HepG2 (cell line): Measurements from ENCODE around the gene ZDHHC8. TPM values are rescaled to one million over a fixed set of nuclear protein-coding genes. Genes with fewer than 3 reads are reported as not detected.

ENCODE experiments used
- ATAC-seq: fragments of 200-7000 bp; cut with Tn5 transposase; 3 replicates; pipeline ENCODE4 v1.9.1; 2020; ENCODE audit warnings: mild to moderate bottlenecking, moderate library complexity
- BruUV-seq: library from RNA; stranded (reverse); fragments of 400-500 nt; replicated peaks from 2 replicates; lab custom pipeline; 2021; lab: Mats Ljungman, UMichigan
- CTCF ChIA-PET: fragments of 300-600 bp; formaldehyde crosslinking; extraction: SDS; loops from one replicate; lab custom pipeline; 2021; ENCODE audit warnings: low total read pairs, inconsistent platforms, low intra/inter-chr PET ratio; lab: Yijun Ruan, JAX
- POLR2A ChIA-PET: fragments of 350-600 bp; sonication (Branson Sonifier 250); formaldehyde crosslinking; loops from one replicate; lab custom pipeline; 2020; ENCODE audit warnings: antibody characterized with exemption, inconsistent platforms; lab: Yijun Ruan, JAX
- DNase-seq: peaks from one replicate; pipeline ENCODE4 v3.0.0-alpha.2; 2015; ENCODE audit warnings: low spot score
- FAIRE-seq: peaks from 3 replicates; lab custom pipeline; 2011; peaks lifted over from hg19 to GRCh38; lab: Jason Lieb, UNC
- H2AFZ ChIP-seq: one replicate; pipeline ENCODE4 v1.6.1; 2011; ENCODE audit warnings: low read length, inconsistent platforms
- H3K27ac ChIP-seq: fragments of 300-600 bp; 3 replicates; pipeline ENCODE4 v1.8.0; 2011; ENCODE audit warnings: mixed run types, mild to moderate bottlenecking, mixed read lengths, low read length, inconsistent platforms; ENCODE audit not compliant: insufficient read depth; ENCODE audit errors: extremely low read length
- H3K27me3 ChIP-seq, 2 experiments: fragments of 200-600 bp in 1 of 2; 2 replicates in 1 of 2; 3 replicates in 1 of 2; pipeline versions ENCODE4 v1.6.0 to v1.8.0; 2011; ENCODE audit warnings: low read length in 2 of 2, mild to moderate bottlenecking in 2 of 2, moderate library complexity in 2 of 2, inconsistent platforms in 1 of 2; ENCODE audit not compliant: insufficient read depth in 2 of 2, control insufficient read depth in 1 of 2
- H3K36me3 ChIP-seq, 2 experiments: fragments of 200-600 bp in 1 of 2; replicated peaks in 1 of 2; 2 replicates in 1 of 2; 3 replicates in 1 of 2; pipeline versions ENCODE4 v1.5.1 to v1.8.0; 2011; ENCODE audit warnings: low read length in 2 of 2, inconsistent platforms in 1 of 2; ENCODE audit not compliant: insufficient read depth in 2 of 2, control insufficient read depth in 1 of 2
- H3K4me1 ChIP-seq: 2 replicates; pipeline ENCODE4 v1.5.1; 2012; ENCODE audit warnings: low read length, inconsistent platforms; ENCODE audit not compliant: insufficient read depth
- H3K4me2 ChIP-seq: 2 replicates; pipeline ENCODE4 v1.6.0; 2011; ENCODE audit warnings: low read depth, low read length, inconsistent platforms
- H3K4me3 ChIP-seq, 3 experiments: fragments of 200-600 bp in 1 of 3; sonication (generic), shearing (Covaris generic) in 1 of 3; replicated peaks in 1 of 3; 2 replicates each; pipeline ENCODE4 v1.5.1; 2011 to 2016; ENCODE audit warnings: low read length in 3 of 3, inconsistent platforms in 2 of 3, low read depth in 2 of 3, mild to moderate bottlenecking in 2 of 3, control low read depth in 1 of 3, mixed read lengths in 1 of 3; ENCODE audit not compliant: insufficient read depth in 1 of 3
- H3K79me2 ChIP-seq: one replicate; pipeline ENCODE4 v1.6.1; 2011; ENCODE audit warnings: low read length, inconsistent platforms; ENCODE audit not compliant: insufficient read depth
- H3K9ac ChIP-seq: 2 replicates; pipeline ENCODE4 v1.6.0; 2011; ENCODE audit warnings: mild to moderate bottlenecking, low read depth, low read length, inconsistent platforms; ENCODE audit not compliant: insufficient read depth
- H3K9me3 ChIP-seq: 2 replicates; pipeline ENCODE4 v1.5.1; 2012; ENCODE audit warnings: mild to moderate bottlenecking, low read length
- H4K20me1 ChIP-seq: 2 replicates; pipeline ENCODE4 v1.6.0; 2011; ENCODE audit warnings: inconsistent platforms, mild to moderate bottlenecking, low read length, moderate library complexity; ENCODE audit not compliant: insufficient read depth
- AGO2 ChIP-seq: fragments of 200-400 bp; formaldehyde crosslinking; optimal IDR thresholded peaks from 2 replicates; pipeline ENCODE3; 2017; ENCODE audit warnings: mild to moderate bottlenecking, low read depth, low read length, moderate library complexity
- FLYWCH1 ChIP-seq: sonication (generic); formaldehyde crosslinking; IDR thresholded peaks from 2 replicates; pipeline ENCODE4 v1.8.1; 2023; ENCODE audit warnings: mild to moderate bottlenecking, missing genetic modification reagents
- FOSL2 ChIP-seq: sonication (generic); formaldehyde crosslinking; IDR thresholded peaks from 2 replicates; pipeline ENCODE4 v1.4.0; 2020; ENCODE audit warnings: missing genetic modification reagents
- GABPB1 ChIP-seq: IDR thresholded peaks from 2 replicates; pipeline ENCODE4 v1.6.1; 2016; ENCODE audit warnings: mild to moderate bottlenecking, missing genetic modification reagents, moderate library complexity, missing compliant biosample characterization
- HIC2 ChIP-seq: sonication (generic); formaldehyde crosslinking; IDR thresholded peaks from 2 replicates; pipeline ENCODE4 v1.9.0; 2022; ENCODE audit warnings: low read depth, missing genetic modification reagents
- IKZF4 ChIP-seq: sonication (generic); formaldehyde crosslinking; IDR thresholded peaks from 2 replicates; pipeline ENCODE4 v1.5.1; 2020; ENCODE audit warnings: borderline replicate concordance, mild to moderate bottlenecking, low read depth, missing genetic modification reagents; ENCODE audit errors: not compliant biosample characterization
- PAXIP1 ChIP-seq: sonication (generic); formaldehyde crosslinking; conservative IDR thresholded peaks from 2 replicates; pipeline ENCODE4 v1.4.0; 2020; ENCODE audit warnings: mild to moderate bottlenecking, missing genetic modification reagents, moderate library complexity
- PHF20 ChIP-seq: sonication (generic); formaldehyde crosslinking; IDR thresholded peaks from 2 replicates; pipeline ENCODE4 v1.5.0; 2020; ENCODE audit warnings: mild to moderate bottlenecking, missing genetic modification reagents
- POLR2A ChIP-seq, 2 experiments: IDR thresholded peaks; 2 replicates each; pipeline ENCODE4 v1.6.1; 2011; ENCODE audit warnings: low read depth in 2 of 2, low read length in 2 of 2, mild to moderate bottlenecking in 1 of 2, moderate library complexity in 1 of 2; ENCODE audit not compliant: insufficient read depth in 1 of 2
- RBFOX2 ChIP-seq: fragments of 200-400 bp; formaldehyde crosslinking; IDR thresholded peaks from 2 replicates; pipeline ENCODE4 v1.6.1; 2017; ENCODE audit warnings: low read depth, mild to moderate bottlenecking, low read length
- SMARCE1 ChIP-seq: fragments of 450-650 bp; IDR thresholded peaks from 2 replicates; pipeline ENCODE4 v1.6.1; 2017; ENCODE audit warnings: borderline replicate concordance
- SOX13 ChIP-seq, 3 experiments: fragments of 450-650 bp in 1 of 3; sonication (generic) in 1 of 3; formaldehyde crosslinking in 1 of 3; IDR thresholded peaks in 2 of 3; conservative IDR thresholded peaks in 1 of 3; 2 replicates each; pipeline versions ENCODE4 v1.5.0 to v1.6.1; 2016 to 2020; ENCODE audit warnings: antibody characterized with exemption in 1 of 3, mild to moderate bottlenecking in 1 of 3, missing compliant biosample characterization in 1 of 3, missing genetic modification reagents in 1 of 3, moderate library complexity in 1 of 3
- U2AF1 ChIP-seq: fragments of 200-400 bp; formaldehyde crosslinking; optimal IDR thresholded peaks from 2 replicates; pipeline ENCODE3; 2017; ENCODE audit warnings: mild to moderate bottlenecking, low read depth, low read length
- ZNF44 ChIP-seq: sonication (generic); formaldehyde crosslinking; IDR thresholded peaks from 2 replicates; pipeline ENCODE4 v1.5.1; 2020; ENCODE audit warnings: mild to moderate bottlenecking, missing genetic modification reagents
- ZNF704 ChIP-seq: sonication (generic); formaldehyde crosslinking; IDR thresholded peaks from 2 replicates; pipeline ENCODE4 v1.8.1; 2023; ENCODE audit warnings: mild to moderate bottlenecking, inconsistent platforms, moderate library complexity, missing genetic modification reagents, borderline replicate concordance
- ZSCAN5A ChIP-seq: sonication (generic); formaldehyde crosslinking; IDR thresholded peaks from 2 replicates; pipeline ENCODE4 v1.8.0; 2022; ENCODE audit warnings: mild to moderate bottlenecking, missing genetic modification reagents, borderline replicate concordance
- WGBS: methylation state at CpG from one replicate; pipeline ENCODE4 v1.1.6; 2017; ENCODE audit warnings: low lambda C conversion rate; 5-methylcytosine and 5-hydroxymethylcytosine counted together
- in situ Hi-C: cut with HindIII; loops from 2 replicates; pipeline ENCODE4 v1.10.0; 2017; ENCODE audit warnings: low pct_unique_long_range_greater_than_20kb; ENCODE audit not compliant: extremely low pct_ligation_motif_present
- intact Hi-C: fragments of 100-400 bp; cut with micrococcal nuclease; formaldehyde crosslinking; loops from one replicate; pipeline ENCODE4 v1.10.0; 2022; ENCODE audit not compliant: unreplicated experiment
- polyA plus RNA-seq, 8 experiments: library from polyadenylated mRNA; depleted of rRNA in 3 of 8; stranded (reverse) in 7 of 8; unstranded in 1 of 8; fragments of >200 nt; fragmentation: Illumina TruSeq in 4 of 8; extraction: Trizol in 4 of 8; gene quantifications; 2 replicates each; pipeline versions ENCODE4 v1.2.1 to v1.2.3, GENCODE V29; 2011 to 2016; ENCODE audit warnings: low read depth in 4 of 8, missing spikeins in 1 of 8, mixed read lengths in 1 of 8; ENCODE audit not compliant: insufficient read depth in 1 of 8
- total RNA-seq, 5 experiments: library from RNA; depleted of rRNA; stranded (reverse); fragments of >200 nt; fragmentation: Illumina TruSeq; extraction: Trizol; gene quantifications; 2 replicates each; pipeline ENCODE4 v1.2.3, GENCODE V29; 2016; ENCODE audit warnings: low read depth in 1 of 5

The ZDHHC8 gene
- total and polyA plus RNA-seq, 2 of the 13 experiments (the other 11 are each of a cell fraction or from before 2014, with no cell fraction given) = 7.5 to 21.3 TPM

- peaks cover 36% of the 10 kb centered on the region for H3K4me1 ChIP-seq
- in situ Hi-C loops (no loop called here), intact Hi-C loops (no loop called here)
- H3K27me3 ChIP-seq = no peaks in the 10 kb centered on the region
- ATAC-seq (no peak), FAIRE-seq (no peak), DNase-seq (no peak)
- peaks cover 5% of the 10 kb centered on the region; the same call in 1 of the 2 replicates for H4K20me1 ChIP-seq
- no peak overlapping the region for H3K4me3 ChIP-seq
- peaks cover 3% of the 10 kb centered on the region for H3K79me2 ChIP-seq
- H3K9me3 ChIP-seq = no peaks in the 10 kb centered on the region
- BruUV-seq = no TSS peak
- H3K36me3 ChIP-seq = peaks cover 15 to 45% of the 10 kb centered on the region in 2 experiments
- CTCF ChIA-PET = no interaction called here
- 100% methylated on average over 5 of the region's 15 CpGs for WGBS
- POLR2A ChIA-PET = no interaction called here
- peak overlapping the region; percentile 61 for H3K27ac ChIP-seq
- no peak overlapping the region for H3K9ac ChIP-seq
- H3K4me2 ChIP-seq = no peak overlapping the region
- no peak overlapping the region for H2AFZ ChIP-seq
- peak; percentile 62 for TF ChIP-seq RBFOX2
- TF ChIP-seq PAXIP1 (CRISPR knock-in tag) = no peak
- TF ChIP-seq SMARCE1 = no peak
- no peak for TF ChIP-seq U2AF1
- TF ChIP-seq HIC2 = no peak
- TF ChIP-seq FOSL2 (CRISPR knock-in tag) = no peak
- peak in 1 of 2 experiments; percentile 37; a peak in 2 of 4 replicates for TF ChIP-seq POLR2A (IDR thresholded peaks at IDR 0.05; ENCODE audit: insufficient read depth in 1 of 2, low read depth in 2 of 2, low read length in 2 of 2)
- 0 out of 2 replicates have a peak, but pooled peaks have one; percentile 31 for TF ChIP-seq ZNF704 (CRISPR knock-in tag)
- TF ChIP-seq ZNF44 (CRISPR knock-in tag) = no peak
- TF ChIP-seq IKZF4 (CRISPR knock-in tag) = no peak
- no peak for TF ChIP-seq ZSCAN5A (CRISPR knock-in tag)
- no peak for TF ChIP-seq SOX13 (IDR thresholded peaks at IDR 0.05)
- no peak for TF ChIP-seq SOX13 (CRISPR knock-in tag; conservative IDR thresholded peaks at IDR 0.05 in 1 of 2, IDR thresholded peaks at IDR 0.05 in 1 of 2)
- TF ChIP-seq FLYWCH1 (CRISPR knock-in tag) = no peak
- TF ChIP-seq GABPB1 (CRISPR knock-in tag) = no peak
- TF ChIP-seq AGO2 = peak; percentile 84
- TF ChIP-seq PHF20 (CRISPR knock-in tag) = no peak
Observed at GRCh38 chr22:20127318-20127868, 4.2 kb upstream of the ZDHHC8 start.
